NT2/D1 (cell line): ENCODE measurements around the gene LPIN2.

Experiments used
- SUZ12 ChIP-seq: IDR thresholded peaks from 2 replicates; pipeline ENCODE4 v1.6.1; 2011; ENCODE audit not compliant: insufficient read length, insufficient read depth; ENCODE audit errors: extremely low read depth
- YY1 ChIP-seq: IDR thresholded peaks from 2 replicates; pipeline ENCODE4 v1.6.1; 2011; ENCODE audit not compliant: insufficient read length, insufficient read depth
- ZNF274 ChIP-seq: IDR thresholded peaks from 2 replicates; pipeline ENCODE4 v1.6.1; 2011; ENCODE audit warnings: mild to moderate bottlenecking, low read depth, low read length

DNA sequence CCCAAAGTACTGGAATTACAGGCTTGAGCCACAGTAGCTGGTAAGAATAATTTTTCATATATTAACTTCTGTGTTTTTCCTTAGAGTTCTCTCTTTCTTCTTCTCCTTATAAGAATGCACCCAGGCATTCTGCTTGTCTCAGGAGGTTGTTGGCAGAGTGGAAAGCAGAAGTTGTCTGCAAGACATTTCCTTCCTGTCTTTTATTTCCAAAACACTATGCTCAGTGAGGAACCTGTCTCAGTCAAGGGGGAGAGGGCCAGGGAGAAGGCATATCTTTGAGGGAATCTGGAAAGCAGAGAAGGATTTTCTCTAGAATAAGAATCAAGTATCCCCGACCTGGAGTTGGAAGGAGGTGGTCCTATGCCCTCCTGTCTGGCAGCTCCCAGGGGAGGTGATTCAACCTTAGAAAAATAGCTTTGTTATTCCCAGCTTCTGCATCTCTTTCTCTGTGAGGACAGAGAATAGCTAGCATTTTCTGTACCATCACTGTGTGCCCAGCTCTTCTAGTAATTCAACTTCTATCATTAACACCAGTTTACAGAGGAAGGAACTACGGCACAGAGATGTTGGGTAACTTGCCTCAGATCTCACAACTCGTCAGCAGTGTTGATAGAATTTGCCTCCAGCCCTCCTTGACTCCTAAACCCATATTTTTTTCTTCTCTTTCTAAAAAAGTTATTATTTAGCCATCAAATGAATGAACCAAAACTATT lies 3.8 kb upstream of the LPIN2 start:
- TF ChIP-seq YY1 (no peak), ZNF274 (no peak), SUZ12 (no peak)
